ENCODE results near the gene CDT1.
A peak's percentile ranks its signal among the peaks of the same experiment; 100 is the strongest.

The CDT1 gene

GRCh38 chr16:88780142-88781062, 23.2 kb upstream of the CDT1 start:
- Histone ChIP-seq H3K27ac (ENCODE audit: poor library complexity, severe bottlenecking) (peak overlapping the region; percentile 92), H3K4me3 (ENCODE audit: severe bottlenecking) (no peak overlapping the region), H3K36me3 (ENCODE audit: low read depth) (peaks cover 8% of the 10 kb centered on the region; the same call in 1 of the 2 replicates), H3K4me1 (ENCODE audit: insufficient read depth, poor library complexity, severe bottlenecking) (peaks cover 28% of the 10 kb centered on the region), H3K9me3 (ENCODE audit: severe bottlenecking) (no peaks in the 10 kb centered on the region), H3K27me3 (ENCODE audit: insufficient read depth, poor library complexity, severe bottlenecking) (no peaks in the 10 kb centered on the region)
- DNase-seq (ENCODE audit: low spot score): no peak
- TF ChIP-seq, protein P1, sequence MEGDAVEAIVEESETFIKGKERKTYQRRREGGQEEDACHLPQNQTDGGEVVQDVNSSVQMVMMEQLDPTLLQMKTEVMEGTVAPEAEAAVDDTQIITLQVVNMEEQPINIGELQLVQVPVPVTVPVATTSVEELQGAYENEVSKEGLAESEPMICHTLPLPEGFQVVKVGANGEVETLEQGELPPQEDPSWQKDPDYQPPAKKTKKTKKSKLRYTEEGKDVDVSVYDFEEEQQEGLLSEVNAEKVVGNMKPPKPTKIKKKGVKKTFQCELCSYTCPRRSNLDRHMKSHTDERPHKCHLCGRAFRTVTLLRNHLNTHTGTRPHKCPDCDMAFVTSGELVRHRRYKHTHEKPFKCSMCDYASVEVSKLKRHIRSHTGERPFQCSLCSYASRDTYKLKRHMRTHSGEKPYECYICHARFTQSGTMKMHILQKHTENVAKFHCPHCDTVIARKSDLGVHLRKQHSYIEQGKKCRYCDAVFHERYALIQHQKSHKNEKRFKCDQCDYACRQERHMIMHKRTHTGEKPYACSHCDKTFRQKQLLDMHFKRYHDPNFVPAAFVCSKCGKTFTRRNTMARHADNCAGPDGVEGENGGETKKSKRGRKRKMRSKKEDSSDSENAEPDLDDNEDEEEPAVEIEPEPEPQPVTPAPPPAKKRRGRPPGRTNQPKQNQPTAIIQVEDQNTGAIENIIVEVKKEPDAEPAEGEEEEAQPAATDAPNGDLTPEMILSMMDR (IDR thresholded peaks at IDR 0.05; ENCODE audit: poor library complexity, severe bottlenecking): no peak
- ATAC-seq (ENCODE audit: low read depth): no peak

GRCh38 chr16:88781140-88782077, 22.2 kb upstream of the CDT1 start:
- ATAC-seq (ENCODE audit: low read depth) (no peak), DNase-seq (ENCODE audit: low spot score) (no peak)
- no peak overlapping the region for H3K4me3 ChIP-seq (ENCODE audit: severe bottlenecking)
- peak overlapping the region; percentile 92 for H3K27ac ChIP-seq (ENCODE audit: poor library complexity, severe bottlenecking)
- H3K9me3 ChIP-seq (ENCODE audit: severe bottlenecking): no peaks in the 10 kb centered on the region
- H3K36me3 ChIP-seq (ENCODE audit: low read depth): peaks cover 8% of the 10 kb centered on the region; the same call in 1 of the 2 replicates
- TF ChIP-seq, protein P1 (IDR thresholded peaks at IDR 0.05; ENCODE audit: poor library complexity, severe bottlenecking): no peak
- no peaks in the 10 kb centered on the region for H3K27me3 ChIP-seq (ENCODE audit: insufficient read depth, poor library complexity, severe bottlenecking)
- H3K4me1 ChIP-seq (ENCODE audit: insufficient read depth, poor library complexity, severe bottlenecking): peaks cover 28% of the 10 kb centered on the region

GRCh38 chr16:88782454-88783390, 20.9 kb upstream of the CDT1 start:
- no peaks in the 10 kb centered on the region for H3K27me3 ChIP-seq (ENCODE audit: insufficient read depth, poor library complexity, severe bottlenecking)

More at GRCh38 chr16:88782454-88783390, 20.9 kb upstream of the CDT1 start:
- peaks cover 4% of the 10 kb centered on the region; the same call in 1 of the 2 replicates for H3K36me3 ChIP-seq (ENCODE audit: low read depth)
- TF ChIP-seq, protein P1 (IDR thresholded peaks at IDR 0.05; ENCODE audit: poor library complexity, severe bottlenecking): no peak
- peak overlapping the region; percentile 92 for H3K27ac ChIP-seq (ENCODE audit: poor library complexity, severe bottlenecking)
- peak overlapping the region; percentile 87 for H3K4me3 ChIP-seq (ENCODE audit: severe bottlenecking)
- DNase-seq (ENCODE audit: low spot score) (peak; percentile 90), ATAC-seq (ENCODE audit: low read depth) (peak; percentile 76)
- no peaks in the 10 kb centered on the region for H3K9me3 ChIP-seq (ENCODE audit: severe bottlenecking)
- peaks cover 28% of the 10 kb centered on the region for H3K4me1 ChIP-seq (ENCODE audit: insufficient read depth, poor library complexity, severe bottlenecking)

Measured in RWPE2 (cell line).